DND-41 (cell line): ENCODE data around the gene ACSS1.

ENCODE experiments used
- ATAC-seq: fragments of 200-7000 bp; cut with Tn5 transposase; 3 replicates; pipeline ENCODE4 v1.9.1; 2021; ENCODE audit warnings: low read depth; ENCODE audit not compliant: insufficient read depth
- DNase-seq: peaks from one replicate; pipeline ENCODE4 v3.0.0-alpha.2; 2020
- H2AFZ ChIP-seq: 2 replicates; pipeline ENCODE4 v1.6.0; 2012; ENCODE audit warnings: low read depth, low read length
- H3K27ac ChIP-seq: 2 replicates; pipeline ENCODE4 v1.5.1; 2012; ENCODE audit warnings: low read length, inconsistent platforms
- H3K27me3 ChIP-seq: fragments of 200-600 bp; sonication (generic); 2 replicates; pipeline ENCODE4 v1.6.0; 2012; ENCODE audit warnings: low read length, mild to moderate bottlenecking, inconsistent platforms; ENCODE audit not compliant: insufficient read depth, poor library complexity
- H3K36me3 ChIP-seq: 2 replicates; pipeline ENCODE4 v1.5.1; 2012; ENCODE audit warnings: low read length, inconsistent platforms; ENCODE audit not compliant: insufficient read depth
- H3K4me1 ChIP-seq: 2 replicates; pipeline ENCODE4 v1.5.1; 2012; ENCODE audit warnings: mild to moderate bottlenecking, low read length; ENCODE audit not compliant: insufficient read depth
- H3K4me2 ChIP-seq: 2 replicates; pipeline ENCODE4 v1.6.0; 2012; ENCODE audit warnings: mild to moderate bottlenecking, moderate library complexity, low read length, inconsistent platforms; ENCODE audit not compliant: insufficient read depth
- H3K4me3 ChIP-seq, 2 experiments: fragments of 200-600 bp in 1 of 2; shearing (Covaris generic) in 1 of 2; 2 replicates each; pipeline ENCODE4 v1.5.1; 2012 to 2016; ENCODE audit warnings: inconsistent platforms in 2 of 2, low read length in 2 of 2, mild to moderate bottlenecking in 2 of 2, low read depth in 1 of 2, moderate library complexity in 1 of 2
- H3K79me2 ChIP-seq: 2 replicates; pipeline ENCODE4 v1.6.0; 2012; ENCODE audit warnings: low read length, inconsistent platforms; ENCODE audit not compliant: insufficient read depth
- H3K9ac ChIP-seq: 2 replicates; pipeline ENCODE4 v1.6.0; 2012; ENCODE audit warnings: low read depth, mild to moderate bottlenecking, inconsistent platforms, low read length, moderate library complexity
- H3K9me3 ChIP-seq: 2 replicates; pipeline ENCODE4 v1.5.1; 2012; ENCODE audit warnings: low read length, moderate library complexity, mild to moderate bottlenecking, inconsistent platforms; ENCODE audit not compliant: insufficient read depth, severe bottlenecking
- H4K20me1 ChIP-seq: 2 replicates; pipeline ENCODE4 v1.6.0; 2012; ENCODE audit warnings: low read length; ENCODE audit not compliant: insufficient read depth
- EZH2 ChIP-seq: IDR thresholded peaks from 3 replicates; pipeline ENCODE4 v1.6.1; 2012; ENCODE audit warnings: borderline replicate concordance, low read depth, mild to moderate bottlenecking, moderate library complexity, low read length, inconsistent platforms; ENCODE audit not compliant: severe bottlenecking
- TF ChIP-seq, protein P1 (sequence below): IDR thresholded peaks from 2 replicates; pipeline ENCODE4 v1.5.1; 2012; ENCODE audit warnings: borderline replicate concordance, low read length, moderate library complexity, mild to moderate bottlenecking; ENCODE audit not compliant: poor library complexity, severe bottlenecking; ENCODE audit errors: extremely low read depth

Gene ACSS1

DNA sequence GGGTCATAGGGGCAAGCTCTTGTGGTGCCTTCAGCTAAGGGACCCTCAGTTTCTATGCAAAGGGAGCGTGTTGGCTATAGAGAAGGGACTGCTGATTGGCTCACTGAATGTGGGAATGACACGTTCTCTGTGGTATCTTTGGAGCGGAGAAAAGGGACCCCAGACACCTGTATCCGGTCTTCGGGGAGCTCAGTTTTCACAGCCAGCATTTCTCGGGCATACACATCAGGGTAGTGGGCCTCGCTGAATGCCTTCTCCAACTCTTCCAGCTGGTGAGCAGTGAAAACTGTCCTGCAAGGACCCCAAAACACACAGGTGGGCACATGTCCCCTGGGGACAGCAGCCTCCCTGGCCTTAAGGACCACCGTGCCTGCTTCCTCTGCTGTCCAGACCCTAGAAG lies 20.7 kb upstream of the ACSS1 start:
- DNase-seq (peak; percentile 78), ATAC-seq (peak; percentile 93)
- Histone ChIP-seq H3K4me3 (no peak overlapping the region), H3K36me3 (no peaks in the 10 kb centered on the region), H3K9ac (peak overlapping the region; percentile 33), H3K4me2 (peak overlapping the region; percentile 7), H3K79me2 (no peaks in the 10 kb centered on the region), H3K27me3 (peaks cover 3% of the 10 kb centered on the region), H4K20me1 (no peaks in the 10 kb centered on the region), H3K9me3 (peaks cover 2% of the 10 kb centered on the region), H3K27ac (peak overlapping the region; percentile 77), H3K4me1 (peaks cover 36% of the 10 kb centered on the region), H2AFZ (no peak overlapping the region)
- TF ChIP-seq, protein P1, sequence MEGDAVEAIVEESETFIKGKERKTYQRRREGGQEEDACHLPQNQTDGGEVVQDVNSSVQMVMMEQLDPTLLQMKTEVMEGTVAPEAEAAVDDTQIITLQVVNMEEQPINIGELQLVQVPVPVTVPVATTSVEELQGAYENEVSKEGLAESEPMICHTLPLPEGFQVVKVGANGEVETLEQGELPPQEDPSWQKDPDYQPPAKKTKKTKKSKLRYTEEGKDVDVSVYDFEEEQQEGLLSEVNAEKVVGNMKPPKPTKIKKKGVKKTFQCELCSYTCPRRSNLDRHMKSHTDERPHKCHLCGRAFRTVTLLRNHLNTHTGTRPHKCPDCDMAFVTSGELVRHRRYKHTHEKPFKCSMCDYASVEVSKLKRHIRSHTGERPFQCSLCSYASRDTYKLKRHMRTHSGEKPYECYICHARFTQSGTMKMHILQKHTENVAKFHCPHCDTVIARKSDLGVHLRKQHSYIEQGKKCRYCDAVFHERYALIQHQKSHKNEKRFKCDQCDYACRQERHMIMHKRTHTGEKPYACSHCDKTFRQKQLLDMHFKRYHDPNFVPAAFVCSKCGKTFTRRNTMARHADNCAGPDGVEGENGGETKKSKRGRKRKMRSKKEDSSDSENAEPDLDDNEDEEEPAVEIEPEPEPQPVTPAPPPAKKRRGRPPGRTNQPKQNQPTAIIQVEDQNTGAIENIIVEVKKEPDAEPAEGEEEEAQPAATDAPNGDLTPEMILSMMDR = no peak
- TF ChIP-seq EZH2 = no peak

DNA sequence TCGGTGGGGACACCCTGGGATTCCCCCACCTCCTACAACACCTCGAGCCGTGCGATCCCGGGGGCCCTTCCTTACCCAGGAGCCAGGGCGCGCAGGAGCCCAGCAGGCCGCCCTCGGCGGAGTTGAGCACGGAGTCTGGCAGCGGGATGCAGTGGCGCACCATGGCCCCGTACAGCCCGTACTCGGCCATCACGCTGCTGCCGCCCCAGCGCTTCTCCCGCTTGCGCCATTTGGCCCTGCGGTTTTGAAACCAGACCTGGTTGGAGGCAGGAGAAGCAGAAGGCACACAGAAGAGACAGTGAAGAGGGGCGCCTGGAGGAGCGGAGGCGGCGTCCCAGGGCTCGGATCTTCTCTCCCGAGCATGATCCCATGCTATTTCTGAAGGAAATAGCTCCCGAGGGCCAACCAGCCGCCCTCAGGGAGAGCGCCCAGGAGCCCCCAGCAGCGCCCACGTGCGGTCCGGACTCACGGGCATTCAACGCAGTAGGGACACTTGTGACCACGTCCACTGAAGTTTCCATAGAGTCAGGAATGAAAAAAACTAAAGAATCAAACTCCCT lies 19.8 kb upstream of the ACSS1 start:
- no peaks in the 10 kb centered on the region for H3K79me2 ChIP-seq
- H3K27ac ChIP-seq = peak overlapping the region; percentile 77
- TF ChIP-seq EZH2 = no peak
- TF ChIP-seq, protein P1 = no peak
- no peaks in the 10 kb centered on the region for H3K36me3 ChIP-seq
- no peak overlapping the region for H3K4me2 ChIP-seq
- H3K4me1 ChIP-seq = peaks cover 31% of the 10 kb centered on the region
- DNase-seq = no peak
- H4K20me1 ChIP-seq = no peaks in the 10 kb centered on the region
- no peaks in the 10 kb centered on the region for H3K9me3 ChIP-seq
- no peak overlapping the region for H3K9ac ChIP-seq
- no peaks in the 10 kb centered on the region for H3K27me3 ChIP-seq
- H3K4me3 ChIP-seq = no peak overlapping the region
- no peak for ATAC-seq
- no peak overlapping the region for H2AFZ ChIP-seq

DNA sequence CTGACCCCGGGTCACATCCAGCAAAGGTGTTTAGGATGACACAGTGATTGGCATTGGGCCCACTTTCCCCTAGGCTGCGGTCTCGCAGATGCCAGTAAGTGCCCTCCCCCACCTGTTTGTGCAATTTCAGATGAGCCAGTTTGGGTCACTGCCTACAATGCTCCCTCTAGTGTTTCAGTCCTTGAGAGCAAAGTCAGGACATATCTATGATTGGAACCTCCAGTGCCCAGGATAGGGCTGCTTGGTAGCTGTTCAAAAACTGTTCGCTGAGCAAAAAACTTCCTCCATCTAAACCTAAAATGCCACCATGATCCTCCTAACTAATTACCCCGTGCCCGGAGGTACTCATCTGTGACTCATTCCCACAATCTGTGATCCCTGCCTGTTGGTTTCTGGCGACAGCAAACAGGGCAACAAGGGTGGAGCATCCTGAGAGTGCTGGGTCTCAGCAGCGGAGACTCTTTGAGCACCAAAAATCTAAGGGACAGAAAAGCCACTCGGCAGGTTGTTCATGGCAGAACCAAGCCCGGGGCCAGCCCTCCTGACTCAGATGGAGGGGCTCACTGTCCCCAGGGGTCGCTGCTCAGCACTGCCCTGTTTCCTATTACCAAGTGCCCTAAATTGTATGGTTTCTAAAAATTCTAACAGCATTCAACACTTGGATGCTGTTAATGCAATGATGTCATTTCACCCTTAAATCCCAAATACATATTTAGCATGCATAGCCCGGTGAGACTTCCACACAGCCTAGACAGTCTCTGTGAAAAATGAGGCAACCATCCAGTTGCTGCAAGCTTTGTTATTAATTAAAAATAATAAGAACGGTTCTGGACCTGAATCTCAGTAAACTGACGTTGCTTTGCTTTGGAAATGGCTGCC lies 19.0 kb upstream of the ACSS1 start:
- TF ChIP-seq, protein P1 = peak; percentile 51
- no peak for TF ChIP-seq EZH2
- DNase-seq (peak; percentile 37), ATAC-seq (no peak)
- Histone ChIP-seq H3K36me3 (no peaks in the 10 kb centered on the region), H3K27ac (0 out of 2 replicates have a peak overlapping the region, but pooled peaks have one; percentile 2), H2AFZ (no peak overlapping the region), H3K9ac (no peak overlapping the region), H4K20me1 (no peaks in the 10 kb centered on the region), H3K4me2 (no peak overlapping the region), H3K4me3 (no peak overlapping the region), H3K9me3 (no peaks in the 10 kb centered on the region), H3K79me2 (no peaks in the 10 kb centered on the region), H3K4me1 (peaks cover 31% of the 10 kb centered on the region), H3K27me3 (no peaks in the 10 kb centered on the region)
